SK-N-SH (cell line): ENCODE measurements around the gene PRM3. TPM values are rescaled to one million over a fixed set of nuclear protein-coding genes. Genes with fewer than 3 reads are reported as not detected.

ENCODE experiments used
- CTCF ChIA-PET: fragments of 300-600, 350-600 bp; formaldehyde crosslinking; extraction: SDS; loops from one replicate; lab custom pipeline; 2021; lab: Yijun Ruan, JAX
- POLR2A ChIA-PET: fragments of 350-600 bp; sonication (Branson Sonifier 250); formaldehyde crosslinking; extraction: SDS; loops from one replicate; lab custom pipeline; 2020; ENCODE audit warnings: antibody characterized with exemption, inconsistent platforms; lab: Yijun Ruan, JAX
- DNase-seq: peaks from one replicate; pipeline ENCODE4 v3.0.0; 2012
- H2AFZ ChIP-seq: fragments of 200-600 bp; sonication (generic); 2 replicates; pipeline ENCODE4 v1.8.1; 2016; ENCODE audit warnings: antibody characterized with exemption, mild to moderate bottlenecking, low read depth
- H3F3A ChIP-seq: fragments of 200-600 bp; sonication (generic); replicated peaks from 2 replicates; pipeline ENCODE3; 2016; ENCODE audit warnings: antibody characterized with exemption, mild to moderate bottlenecking; ENCODE audit not compliant: insufficient read depth
- H3K27ac ChIP-seq, 2 experiments: fragments of 200-500 bp in 1 of 2; fragments of 200-600 bp in 1 of 2; sonication (Bioruptor generic) in 1 of 2; sonication (generic), shearing (Covaris generic) in 1 of 2; 2 replicates each; pipeline versions ENCODE4 v1.5.1 to v1.6.1; 2014 to 2016; ENCODE audit warnings: low read depth in 2 of 2, inconsistent platforms in 1 of 2, low read length in 1 of 2, mild to moderate bottlenecking in 1 of 2, mixed read lengths in 1 of 2
- H3K27me3 ChIP-seq: fragments of 200-600 bp; sonication (generic), shearing (Covaris generic); 2 replicates; pipeline ENCODE4 v1.6.1; 2016; ENCODE audit warnings: mixed run types; ENCODE audit not compliant: insufficient read depth
- H3K36me3 ChIP-seq, 2 experiments: fragments of 200-500 bp in 1 of 2; fragments of 200-600 bp in 1 of 2; sonication (Bioruptor generic) in 1 of 2; sonication (generic) in 1 of 2; replicated peaks in 1 of 2; 2 replicates each; pipeline versions ENCODE3 to v1.5.1; 2014 to 2016; ENCODE audit warnings: low read length in 1 of 2, mild to moderate bottlenecking in 1 of 2; ENCODE audit not compliant: insufficient read depth in 2 of 2, control insufficient read depth in 1 of 2
- H3K4me1 ChIP-seq, 2 experiments: fragments of 200-500 bp in 1 of 2; fragments of 200-600 bp in 1 of 2; sonication (Bioruptor generic) in 1 of 2; sonication (generic), shearing (Covaris generic) in 1 of 2; 2 replicates each; pipeline versions ENCODE4 v1.5.1 to v1.6.1; 2014 to 2016; ENCODE audit warnings: low read depth in 1 of 2, low read length in 1 of 2, mixed run types in 1 of 2; ENCODE audit not compliant: insufficient read depth in 2 of 2, control insufficient read depth in 1 of 2
- H3K4me2 ChIP-seq: fragments of 200-600 bp; sonication (generic), shearing (Covaris generic); 2 replicates; pipeline ENCODE4 v1.6.1; 2017; ENCODE audit warnings: mixed run types
- H3K4me3 ChIP-seq, 2 experiments: fragments of 200-500 bp in 1 of 2; fragments of 200-600 bp in 1 of 2; sonication (Bioruptor generic) in 1 of 2; sonication (generic), shearing (Covaris generic) in 1 of 2; 2 replicates each; pipeline versions ENCODE4 v1.5.1 to v1.8.1; 2014 to 2016; ENCODE audit warnings: low read depth in 2 of 2, inconsistent platforms in 1 of 2, low read length in 1 of 2, mild to moderate bottlenecking in 1 of 2, mixed read lengths in 1 of 2, moderate library complexity in 1 of 2
- H3K79me2 ChIP-seq: fragments of 200-600 bp; sonication (generic); 2 replicates; pipeline ENCODE4 v1.8.1; 2017; ENCODE audit warnings: mild to moderate bottlenecking; ENCODE audit not compliant: insufficient read depth
- H3K9ac ChIP-seq: fragments of 200-600 bp; sonication (generic); 2 replicates; pipeline ENCODE4 v1.6.1; 2017; ENCODE audit warnings: mixed run types
- H3K9me2 ChIP-seq: fragments of 200-600 bp; sonication (generic); 2 replicates; pipeline ENCODE4 v1.6.1; 2017; ENCODE audit warnings: mixed run types
- H3K9me3 ChIP-seq: fragments of 200-600 bp; sonication (generic); 2 replicates; pipeline ENCODE4 v1.6.1; 2017; ENCODE audit warnings: mixed run types, mild to moderate bottlenecking, moderate library complexity
- H4K20me1 ChIP-seq: fragments of 200-600 bp; sonication (generic); 2 replicates; pipeline ENCODE4 v1.6.1; 2017; ENCODE audit warnings: mild to moderate bottlenecking, mixed run types; ENCODE audit not compliant: insufficient read depth
- CHD2 ChIP-seq: fragments of 150-350 bp; IDR thresholded peaks from 2 replicates; pipeline ENCODE4 v1.6.1; 2018; ENCODE audit warnings: low read length; ENCODE audit not compliant: partially characterized antibody
- CTCF ChIP-seq: fragments of 200-600 bp; sonication (generic); IDR thresholded peaks from 2 replicates; pipeline ENCODE4 v1.6.1; 2017; ENCODE audit warnings: antibody characterized with exemption, mild to moderate bottlenecking, moderate library complexity
- EP300 ChIP-seq, 2 experiments: IDR thresholded peaks; 2 replicates each; pipeline versions ENCODE4 v1.4.0 to v1.6.1; 2012; ENCODE audit warnings: borderline replicate concordance in 1 of 2, low read depth in 1 of 2, low read length in 1 of 2
- EZH2phosphoT487 ChIP-seq: fragments of 200-600 bp; sonication (generic); IDR thresholded peaks from 2 replicates; pipeline ENCODE4 v1.6.1; 2017; ENCODE audit warnings: low read depth, mixed run types, mild to moderate bottlenecking, antibody characterized with exemption, moderate library complexity, borderline replicate concordance
- FOSL2 ChIP-seq: IDR thresholded peaks from 2 replicates; pipeline ENCODE4 v1.4.0; 2012; ENCODE audit warnings: low read depth, mild to moderate bottlenecking, moderate library complexity, borderline replicate concordance
- FOXM1 ChIP-seq: IDR thresholded peaks from 2 replicates; pipeline ENCODE4 v1.4.0; 2012; ENCODE audit warnings: low read depth, mild to moderate bottlenecking
- GABPA ChIP-seq: IDR thresholded peaks from 2 replicates; pipeline ENCODE4 v1.4.0; 2012; ENCODE audit warnings: low read depth, mild to moderate bottlenecking
- MAX ChIP-seq: IDR thresholded peaks from 2 replicates; pipeline ENCODE4 v1.4.0; 2012; ENCODE audit warnings: low read depth
- POLR2AphosphoS5 ChIP-seq: IDR thresholded peaks from 2 replicates; pipeline ENCODE4 v1.6.1; 2012; ENCODE audit warnings: low read depth, low read length
- USF2 ChIP-seq: fragments of 150-350 bp; IDR thresholded peaks from 2 replicates; pipeline ENCODE4 v1.6.1; 2017; ENCODE audit warnings: antibody characterized with exemption, low read length, low read depth, borderline replicate concordance
- WGBS: methylation state at CpG from one replicate; pipeline ENCODE4 v1.1.6; 2017; ENCODE audit warnings: low lambda C conversion rate; 5-methylcytosine and 5-hydroxymethylcytosine counted together
- polyA plus RNA-seq, 3 experiments: library from polyadenylated mRNA; depleted of rRNA; stranded (reverse); fragments of >200 nt; gene quantifications; 2 replicates each; pipeline ENCODE4 v1.2.3, GENCODE V29; 2012
- small RNA-seq, 7 experiments: library from RNA; depleted of rRNA; stranded (forward); fragments of <200 nt; gene quantifications; one replicate each; pipeline ENCODE3, GENCODE V24; 2012

Gene PRM3
- polyA plus RNA-seq, 1 of the 3 experiments (the other 2 are of a cell fraction) = not detected

- Histone ChIP-seq H3F3A (no peaks in the 10 kb centered on the region), H2AFZ (no peak overlapping the region), H3K9me2 (no peaks in the 10 kb centered on the region), H3K27me3 (no peaks in the 10 kb centered on the region), H3K4me2 (no peak overlapping the region), H3K4me3 (no peak overlapping the region), H3K9ac (no peak overlapping the region), H3K9me3 (no peaks in the 10 kb centered on the region), H3K4me1 (no peaks in the 10 kb centered on the region), H4K20me1 (no peaks in the 10 kb centered on the region), H3K27ac (no peak overlapping the region), H3K36me3 (no peaks in the 10 kb centered on the region), H3K79me2 (no peaks in the 10 kb centered on the region)
- DNase-seq = no peak
- WGBS = 76% methylated on average over 11 of the region's 24 CpGs
- ChIA-PET CTCF (interaction anchor here (1.1 kb wide), 1 partner anchor 14 kb away, joined by 3 read pairs; no protein-coding TSS in a partner anchor), POLR2A (interaction anchor here (0.5 kb wide), 1 partner anchor 65 kb away, joined by 3 read pairs; no protein-coding TSS in a partner anchor)
- no peak for TF ChIP-seq POLR2AphosphoS5
- TF ChIP-seq FOXM1 = no peak
- no peak for TF ChIP-seq FOSL2
- TF ChIP-seq MAX = no peak
- no peak for TF ChIP-seq GABPA
- TF ChIP-seq CHD2 = no peak
- TF ChIP-seq EP300 (IDR thresholded peaks at IDR 0.05; ENCODE audit: borderline replicate concordance in 1 of 2, low read depth in 1 of 2, low read length in 1 of 2) = no peak
- no peak for TF ChIP-seq CTCF
- no peak for TF ChIP-seq EZH2phosphoT487
- no peak for TF ChIP-seq USF2
Observed at GRCh38 chr16:11224096-11224893, 49.1 kb downstream of the PRM3 start.

Small RNAs within 50 kb of the gene (small RNA-seq; reads per million reads assigned to genes)
- 0 reads per million in 7 experiments for gene MIR548H2
- 0 reads per million in 7 experiments for gene RF00019
- gene RF00554 = 0 reads per million in 7 experiments

Other genes with a start within 250 kb of the PRM3 start
- 6.3 and 8.6 TPM in 2 replicates for gene SOCS1, start 17.4 kb downstream of the PRM3 start, polyA plus RNA-seq (2012; rRNA removed)
- not detected in 2 replicates for gene TNP2, start 4.3 kb downstream of the PRM3 start, polyA plus RNA-seq (2012; rRNA removed)
- gene PRM2, start 2.9 kb upstream of the PRM3 start, polyA plus RNA-seq (2012; rRNA removed) = not detected in 2 replicates
- gene PRM1, start 7.7 kb upstream of the PRM3 start, polyA plus RNA-seq (2012; rRNA removed) = not detected in 2 replicates
- gene RMI2, start 71.8 kb upstream of the PRM3 start, polyA plus RNA-seq (2012; rRNA removed) = 5.6 and 8.5 TPM in 2 replicates